RPMI8226 (cell line): Measurements from ENCODE around the gene KNCN.

Experiments
- DNase-seq: peaks from one replicate; pipeline ENCODE4 v3.0.0-alpha.2; 2015

KNCN gene

GRCh38 chr1:46497020-46497419 lies 54.4 kb downstream of the KNCN start:
- DNase-seq, result no peak

- DNase-seq, result no peak
These were observed 54.9 kb downstream of the KNCN start for GRCh38 chr1:46496505-46496904.

- no peak for DNase-seq
These were observed 55.7 kb downstream of the KNCN start for GRCh38 chr1:46495778-46496177.
